ENCODE results near the gene B9D2. TPM values are rescaled to one million over a fixed set of nuclear protein-coding genes. Genes with fewer than 3 reads are reported as not detected.
A peak's percentile ranks its signal among the peaks of the same experiment; 100 is the strongest.
"Not testable (repeated sequence)": the region's sequence is repeated elsewhere in the genome, so short reads cannot be mapped to it uniquely, and the experiment has no call there.

The B9D2 gene
- total and polyA plus RNA-seq, 2 donors (not counting 1 experiment from before 2014, with no cell fraction given) = 2.3 to 5.3 TPM

GRCh38 chr19:41411100-41411967 lies 47.4 kb upstream of the B9D2 start:
- Histone ChIP-seq H4K20me1 (ENCODE audit: control insufficient read depth, extremely low read depth, insufficient read depth, low read length) (no peaks in the 10 kb centered on the region), H3K4me2 (ENCODE audit: extremely low read depth, insufficient read depth, low read length) (no peak overlapping the region), H3K27me3 (ENCODE audit: control insufficient read depth, insufficient read depth, low read length) (no peaks in the 10 kb centered on the region), H2AFZ (ENCODE audit: low read length) (no peak overlapping the region), H3K9me3 (ENCODE audit: control insufficient read depth, insufficient read depth, low read depth, low read length) (no peaks in the 10 kb centered on the region), H3K79me2 (ENCODE audit: control insufficient read depth, insufficient read depth, low read length) (no peaks in the 10 kb centered on the region), H3K4me3 (replicated peaks in 1 of 4; ENCODE audit: control extremely low read depth in 1 of 4, insufficient read depth in 1 of 4, low read depth in 3 of 4, low read length in 4 of 4) (no peak overlapping the region), H3K4me1 (ENCODE audit: control insufficient read depth, extremely low read depth, insufficient read depth, low read length) (no peaks in the 10 kb centered on the region), H3K27ac (ENCODE audit: insufficient read depth, low read length) (no peak overlapping the region), H3K36me3 (ENCODE audit: control insufficient read depth, insufficient read depth, low read length) (peaks cover 3% of the 10 kb centered on the region), H3K9ac (ENCODE audit: insufficient read depth, low read length) (no peak overlapping the region)
- DNase-seq (ENCODE audit: low read depth in 2 of 2) = no peak
- no peak for TF ChIP-seq CTCF (conservative IDR thresholded peaks at IDR 0.05 in 1 of 2, IDR thresholded peaks at IDR 0.05 in 1 of 2; ENCODE audit: low read depth in 1 of 2, low read length in 2 of 2)
- TF ChIP-seq EZH2 (IDR thresholded peaks at IDR 0.05; ENCODE audit: low read length, missing control alignments) = no peak

GRCh38 chr19:41410336-41411054 lies 46.5 kb upstream of the B9D2 start:
- H3K4me1 ChIP-seq (ENCODE audit: control insufficient read depth, extremely low read depth, insufficient read depth, low read length) = no peaks in the 10 kb centered on the region
- H3K4me2 ChIP-seq (ENCODE audit: extremely low read depth, insufficient read depth, low read length) = no peak overlapping the region
- H3K79me2 ChIP-seq (ENCODE audit: control insufficient read depth, insufficient read depth, low read length) = no peaks in the 10 kb centered on the region
- DNase-seq (ENCODE audit: low read depth in 2 of 2) = no peak
- no peaks in the 10 kb centered on the region for H3K27me3 ChIP-seq (ENCODE audit: control insufficient read depth, insufficient read depth, low read length)
- peaks cover 3% of the 10 kb centered on the region for H3K36me3 ChIP-seq (ENCODE audit: control insufficient read depth, insufficient read depth, low read length)
- no peak overlapping the region for H3K9ac ChIP-seq (ENCODE audit: insufficient read depth, low read length)
- TF ChIP-seq CTCF (conservative IDR thresholded peaks at IDR 0.05 in 1 of 2, IDR thresholded peaks at IDR 0.05 in 1 of 2; ENCODE audit: low read depth in 1 of 2, low read length in 2 of 2) (no peak), EZH2 (IDR thresholded peaks at IDR 0.05; ENCODE audit: low read length, missing control alignments) (no peak)
- no peak overlapping the region for H2AFZ ChIP-seq (ENCODE audit: low read length)
- H3K9me3 ChIP-seq (ENCODE audit: control insufficient read depth, insufficient read depth, low read depth, low read length) = no peaks in the 10 kb centered on the region
- H3K4me3 ChIP-seq (replicated peaks in 1 of 4; ENCODE audit: control extremely low read depth in 1 of 4, insufficient read depth in 1 of 4, low read depth in 3 of 4, low read length in 4 of 4) = no peak overlapping the region
- no peak overlapping the region for H3K27ac ChIP-seq (ENCODE audit: insufficient read depth, low read length)
- H4K20me1 ChIP-seq (ENCODE audit: control insufficient read depth, extremely low read depth, insufficient read depth, low read length) = no peaks in the 10 kb centered on the region

GRCh38 chr19:41409288-41409687 lies 45.3 kb upstream of the B9D2 start:
- Histone ChIP-seq H3K27ac (ENCODE audit: insufficient read depth, low read length) (no peak overlapping the region), H3K27me3 (ENCODE audit: control insufficient read depth, insufficient read depth, low read length) (no peaks in the 10 kb centered on the region), H4K20me1 (ENCODE audit: control insufficient read depth, extremely low read depth, insufficient read depth, low read length) (no peaks in the 10 kb centered on the region), H2AFZ (ENCODE audit: low read length) (no peak overlapping the region), H3K4me3 (replicated peaks in 1 of 4; ENCODE audit: control extremely low read depth in 1 of 4, insufficient read depth in 1 of 4, low read depth in 3 of 4, low read length in 4 of 4) (no peak overlapping the region), H3K9me3 (ENCODE audit: control insufficient read depth, insufficient read depth, low read depth, low read length) (no peaks in the 10 kb centered on the region), H3K4me2 (ENCODE audit: extremely low read depth, insufficient read depth, low read length) (no peak overlapping the region), H3K4me1 (ENCODE audit: control insufficient read depth, extremely low read depth, insufficient read depth, low read length) (no peaks in the 10 kb centered on the region), H3K36me3 (ENCODE audit: control insufficient read depth, insufficient read depth, low read length) (no peaks in the 10 kb centered on the region), H3K9ac (ENCODE audit: insufficient read depth, low read length) (no peak overlapping the region), H3K79me2 (ENCODE audit: control insufficient read depth, insufficient read depth, low read length) (no peaks in the 10 kb centered on the region)
- DNase-seq (ENCODE audit: low read depth in 2 of 2) = peak; percentile 12 to 59
- TF ChIP-seq EZH2 (IDR thresholded peaks at IDR 0.05; ENCODE audit: low read length, missing control alignments) = no peak
- no peak for TF ChIP-seq CTCF (conservative IDR thresholded peaks at IDR 0.05 in 1 of 2, IDR thresholded peaks at IDR 0.05 in 1 of 2; ENCODE audit: low read depth in 1 of 2, low read length in 2 of 2)

- not testable (repeated sequence) for DNase-seq (ENCODE audit: low read depth in 2 of 2); H3K79me2 ChIP-seq (ENCODE audit: control insufficient read depth, insufficient read depth, low read length); H3K4me2 ChIP-seq (ENCODE audit: extremely low read depth, insufficient read depth, low read length); H3K27ac ChIP-seq (ENCODE audit: insufficient read depth, low read length); H3K9ac ChIP-seq (ENCODE audit: insufficient read depth, low read length); H3K4me3 ChIP-seq (replicated peaks in 1 of 4; ENCODE audit: control extremely low read depth in 1 of 4, insufficient read depth in 1 of 4, low read depth in 3 of 4, low read length in 4 of 4); H3K36me3 ChIP-seq (ENCODE audit: control insufficient read depth, insufficient read depth, low read length); H3K27me3 ChIP-seq (ENCODE audit: control insufficient read depth, insufficient read depth, low read length); H4K20me1 ChIP-seq (ENCODE audit: control insufficient read depth, extremely low read depth, insufficient read depth, low read length); H3K4me1 ChIP-seq (ENCODE audit: control insufficient read depth, extremely low read depth, insufficient read depth, low read length); H2AFZ ChIP-seq (ENCODE audit: low read length); H3K9me3 ChIP-seq (ENCODE audit: control insufficient read depth, insufficient read depth, low read depth, low read length)
Measured at GRCh38 chr19:41408846-41409245, 44.9 kb upstream of the B9D2 start.
